ENCODE data around the gene CD300LB.

Gene CD300LB

GRCh38 chr17:74547736-74548135 lies 16.5 kb upstream of the CD300LB start:
- DNase-seq = no peak

GRCh38 chr17:74547264-74547663 lies 16.0 kb upstream of the CD300LB start:
- DNase-seq = no peak

DNA sequence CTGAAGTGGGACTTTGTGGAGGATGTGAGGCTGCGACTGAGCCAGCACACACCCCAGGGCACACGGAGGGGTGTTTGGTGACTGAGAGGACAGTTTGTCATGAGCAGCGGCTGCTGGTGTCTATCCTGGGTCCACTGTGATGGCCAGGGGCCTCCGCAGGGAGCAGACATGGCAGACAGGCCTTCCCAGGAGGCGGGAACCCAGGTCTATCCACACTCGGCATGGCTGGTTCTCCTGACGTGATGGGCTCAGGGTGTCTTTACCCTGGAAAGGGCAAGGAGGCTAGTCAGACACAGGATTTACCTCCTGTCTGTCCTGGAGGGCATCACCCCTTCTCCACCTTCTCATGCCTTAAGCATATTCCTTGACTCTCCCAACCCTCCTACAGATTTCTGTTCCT lies 15.3 kb upstream of the CD300LB start:
- no peak for DNase-seq

- no peak for DNase-seq
Observed at GRCh38 chr17:74545843-74546230, 14.6 kb upstream of the CD300LB start, which contains the start of gene CD300C. TSS of gene CD300C (minus strand) at chr17:74546115. CDS start at chr17:74545782, 333 bp downstream.

- no peak for DNase-seq
Observed at GRCh38 chr17:74544991-74545842, 13.9 kb upstream of the CD300LB start.

GRCh38 chr17:74543891-74544760 lies 12.9 kb upstream of the CD300LB start:
- no peak for DNase-seq

DNA sequence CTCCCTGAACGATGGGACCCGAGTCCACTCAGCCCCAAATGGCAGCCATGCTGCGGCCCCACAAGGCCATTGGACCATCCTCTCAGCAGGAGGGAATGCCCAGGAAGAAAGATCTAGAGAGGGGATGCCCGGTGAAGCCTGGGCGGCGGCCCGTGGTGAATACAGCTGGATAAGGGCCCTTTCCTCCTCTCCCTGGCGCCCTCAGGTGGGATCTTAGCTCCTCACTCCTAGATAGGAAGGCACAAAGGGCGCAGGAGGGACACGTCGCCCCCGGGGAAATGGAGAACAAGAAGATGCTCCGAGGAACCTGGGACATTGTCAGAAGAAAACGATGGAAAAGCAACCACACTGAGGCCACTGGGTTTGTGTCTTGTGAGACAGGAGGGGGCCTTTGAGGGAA lies 12.1 kb upstream of the CD300LB start:
- DNase-seq = no peak

DNA sequence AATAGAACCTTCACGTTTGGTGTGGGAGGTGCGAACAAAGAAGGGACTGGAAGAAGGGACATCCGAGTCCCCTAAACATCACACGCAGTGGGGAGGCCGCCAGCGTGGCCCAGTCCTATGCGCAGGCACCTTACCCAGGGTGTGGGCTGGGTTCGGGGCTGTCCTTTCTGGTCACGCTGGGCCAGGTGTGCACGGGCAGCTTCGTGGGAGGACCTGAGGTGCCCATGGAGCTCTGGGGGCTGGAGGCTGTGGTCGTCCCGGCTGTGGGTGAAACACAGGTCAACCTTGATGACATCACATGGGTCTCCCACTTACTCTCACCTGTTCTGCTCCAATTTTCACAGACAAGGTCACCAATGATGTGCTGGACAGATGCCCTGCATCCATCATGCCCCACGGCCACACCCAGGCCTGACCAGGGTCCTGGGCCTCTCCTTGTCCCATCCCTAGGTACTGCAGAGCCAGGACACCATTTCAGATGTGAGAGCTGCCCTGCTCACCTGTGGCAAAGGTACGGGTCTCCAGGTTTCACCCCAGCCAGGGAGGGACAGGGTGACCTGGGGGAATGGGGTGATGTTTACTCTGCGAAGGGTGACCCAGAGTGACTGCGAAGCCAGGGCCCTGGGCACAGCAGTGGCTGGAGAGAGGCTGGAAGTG lies 11.6 kb upstream of the CD300LB start:
- DNase-seq = no peak

- no peak for DNase-seq
Observed at GRCh38 chr17:74542166-74542565, 10.9 kb upstream of the CD300LB start.

DNA sequence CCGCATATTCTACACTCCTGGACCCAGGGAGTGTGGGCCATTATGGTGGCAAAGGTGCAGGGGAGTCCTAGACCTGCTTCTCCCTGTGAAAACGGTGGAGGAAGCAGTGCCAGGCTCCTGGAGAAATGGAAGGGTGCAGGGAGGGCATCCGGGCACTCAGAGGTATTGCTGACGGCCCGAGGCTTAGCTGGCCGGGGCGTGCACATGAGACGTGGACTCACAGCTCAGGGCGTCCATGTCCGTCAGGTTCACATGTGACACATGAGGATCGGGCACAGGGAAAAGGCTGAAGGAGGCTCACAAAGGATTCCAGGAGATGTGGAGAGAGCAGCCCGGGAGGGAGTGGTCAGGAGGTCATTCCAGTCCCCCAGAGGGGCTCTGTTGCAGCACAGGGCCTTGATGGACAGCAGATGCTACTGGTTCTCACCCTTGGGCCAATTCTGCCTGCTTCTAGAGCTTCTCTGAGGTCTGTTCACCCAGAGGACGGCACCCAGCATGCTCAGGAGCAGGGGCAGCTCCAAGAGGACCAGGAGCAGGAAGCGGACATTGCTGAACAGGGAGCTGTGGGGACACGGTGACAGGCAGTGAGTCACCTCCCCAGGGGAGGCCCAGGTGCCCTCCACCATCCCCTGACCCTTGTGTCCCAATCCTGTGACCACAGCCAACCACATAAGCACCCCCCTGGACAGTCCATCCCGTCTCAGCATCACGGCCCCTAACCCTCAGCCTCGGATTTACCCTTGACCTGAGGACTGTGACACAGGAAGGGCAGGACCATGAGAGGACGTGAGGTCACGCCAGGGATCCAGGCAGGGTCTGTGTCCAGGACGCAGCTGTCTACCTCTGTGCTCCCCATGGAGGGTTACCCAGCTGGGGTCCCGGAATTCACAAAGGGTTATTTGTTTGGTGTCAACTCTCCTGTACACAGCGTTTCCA lies 10.2 kb upstream of the CD300LB start:
- DNase-seq = no peak

GRCh38 chr17:74539281-74539820 lies 8.1 kb upstream of the CD300LB start:
- DNase-seq = no peak

DNA sequence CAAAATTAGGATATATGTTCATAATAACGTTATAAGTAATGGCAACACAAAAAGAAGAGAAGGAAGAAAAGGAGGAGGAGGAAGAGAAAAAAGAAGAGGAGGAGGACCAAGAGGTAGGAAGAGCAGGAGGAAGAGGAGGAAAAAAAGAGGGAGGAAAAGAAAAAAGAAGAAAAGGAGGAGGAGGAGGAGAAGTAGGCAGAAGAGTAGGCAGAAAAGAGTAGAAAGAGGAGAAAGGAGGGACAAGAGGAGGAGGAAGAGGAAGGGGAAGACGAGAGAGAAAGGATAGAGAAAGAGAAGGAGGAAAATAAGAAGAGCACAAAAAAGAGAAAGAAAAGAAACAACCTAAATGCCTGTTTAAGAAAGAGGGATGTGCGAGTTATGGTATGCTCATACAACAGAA lies 5.6 kb upstream of the CD300LB start:
- DNase-seq = no peak

GRCh38 chr17:74532115-74532514 lies 840 bp upstream of the CD300LB start:
- no peak for DNase-seq

DNA sequence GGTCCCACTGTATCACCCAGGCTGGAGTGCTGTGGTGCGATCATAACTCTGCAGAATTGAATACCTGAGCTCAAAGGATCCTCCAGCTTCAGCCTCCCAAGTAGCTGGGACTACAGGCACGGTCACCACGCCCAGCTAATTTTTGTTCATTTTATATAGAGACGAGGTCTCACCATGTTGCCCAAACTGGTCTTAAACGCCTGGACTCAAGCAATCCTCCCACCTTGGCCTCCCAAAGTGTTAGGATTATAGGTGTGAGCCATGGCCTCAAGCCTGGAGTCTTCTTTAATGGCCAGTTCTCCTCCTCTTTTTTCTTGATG lies 484 bp downstream of the CD300LB start:
- DNase-seq = no peak

DNA sequence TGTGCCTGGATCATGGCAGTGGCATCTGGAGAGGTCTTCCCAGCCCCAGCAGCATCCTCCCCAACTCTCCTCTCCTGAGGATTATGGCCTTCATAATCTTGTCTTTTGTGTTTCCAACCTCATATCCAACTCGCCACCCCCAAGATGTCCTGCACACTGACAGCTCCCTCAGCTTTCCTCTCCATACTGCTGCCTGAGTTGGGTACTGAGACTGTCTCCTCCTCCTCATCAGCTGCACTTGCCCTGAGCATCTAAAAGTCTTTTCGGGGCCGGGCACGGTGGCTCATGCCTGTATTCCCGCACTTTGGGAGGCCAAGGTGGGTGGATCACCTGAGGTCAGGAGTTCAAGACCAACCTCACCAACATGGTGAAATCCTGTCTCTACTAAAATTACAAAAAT lies 2.0 kb downstream of the CD300LB start:
- DNase-seq = no peak

DNA sequence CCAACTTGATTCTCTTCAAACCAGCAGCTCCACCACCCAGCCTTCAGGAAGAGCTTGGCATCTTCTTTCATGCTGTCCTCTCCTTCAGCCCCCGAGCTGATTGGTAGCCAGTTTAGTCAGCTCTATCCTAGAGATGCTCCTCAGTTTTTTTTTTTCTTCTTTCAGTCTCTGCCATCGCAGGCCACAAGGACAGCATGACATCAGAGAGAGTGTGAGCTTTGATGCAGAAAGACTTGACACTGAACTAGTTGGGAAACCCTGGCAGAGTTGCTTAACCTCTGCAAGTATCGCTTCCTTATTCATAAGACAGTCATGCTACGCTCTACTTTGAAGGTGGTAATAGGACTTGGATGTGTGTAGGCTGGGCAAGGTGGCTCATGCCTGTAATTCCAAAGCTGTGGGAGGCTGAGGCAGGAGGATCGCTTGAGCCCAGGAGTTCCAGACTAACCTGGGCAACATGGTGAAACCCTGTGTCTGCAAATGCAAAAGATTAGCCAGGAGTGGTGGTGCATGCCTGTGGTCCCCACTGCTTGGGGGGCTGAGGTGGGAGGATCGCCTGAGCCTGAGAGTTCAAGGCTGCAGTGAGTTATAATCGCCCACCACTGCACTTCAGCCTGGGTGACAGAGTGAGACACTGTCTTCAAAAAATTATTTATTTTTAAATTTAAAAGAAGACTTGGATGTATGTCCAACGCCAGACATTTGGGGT lies 2.6 kb downstream of the CD300LB start:
- DNase-seq = no peak

- no peak for DNase-seq
Observed at GRCh38 chr17:74527756-74528155, 3.5 kb downstream of the CD300LB start.

GRCh38 chr17:74527081-74527480 lies 4.2 kb downstream of the CD300LB start:
- DNase-seq = no peak

DNA sequence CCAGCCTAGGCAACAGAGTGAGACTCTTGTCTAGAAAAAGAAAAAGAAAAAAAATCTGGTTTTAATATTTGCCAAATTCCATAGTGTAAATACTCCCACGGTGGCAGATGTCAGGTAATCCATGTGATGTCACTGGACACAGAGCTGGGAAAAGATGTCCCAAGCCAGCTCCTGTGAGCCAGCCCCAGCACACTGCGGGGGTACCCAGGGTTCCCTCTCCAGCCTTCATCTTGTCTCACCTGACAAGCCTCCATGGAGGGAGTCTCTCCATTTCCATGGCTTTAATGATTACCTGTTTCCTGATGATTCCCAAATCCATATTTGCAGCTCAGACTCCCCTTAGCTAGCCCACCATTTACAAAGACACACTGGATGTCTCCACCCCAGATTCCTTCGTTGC lies 4.6 kb downstream of the CD300LB start:
- DNase-seq = no peak

DNA sequence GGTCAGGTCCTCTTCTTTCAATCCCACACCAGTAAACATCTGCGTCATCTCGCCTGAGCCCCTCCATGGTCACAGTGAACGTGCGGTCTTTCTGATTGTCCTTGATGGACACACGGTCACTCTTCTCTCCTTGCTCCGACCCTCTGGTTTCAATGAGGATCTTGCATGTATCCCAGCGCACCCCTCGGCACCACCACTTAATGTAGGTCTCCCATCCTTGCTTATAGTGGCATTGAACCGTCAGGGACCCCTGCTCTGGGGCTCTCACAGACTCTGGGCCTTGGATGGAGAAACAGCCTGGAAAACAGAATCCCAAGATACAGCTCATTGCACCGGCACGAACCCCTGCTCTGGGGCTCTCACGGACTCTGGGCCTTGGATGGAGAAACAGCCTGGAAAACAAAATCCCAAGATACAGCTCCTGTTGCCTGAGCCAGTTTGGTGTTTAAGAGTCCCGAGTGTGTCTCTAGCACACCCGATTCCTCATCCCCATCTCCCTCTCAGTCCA lies 5.4 kb downstream of the CD300LB start:
- DNase-seq = no peak

- no peak for DNase-seq
Observed at GRCh38 chr17:74525465-74525725, 5.9 kb downstream of the CD300LB start.
